GM10266 (cell line): Measurements from ENCODE around the gene LRRK1.
A peak's percentile ranks its signal among the peaks of the same experiment; 100 is the strongest.

Source experiments
- DNase-seq: peaks from one replicate; pipeline ENCODE4 v3.0.0; 2012; ENCODE audit errors: extremely low spot score
- TF ChIP-seq, protein P1 (sequence below): IDR thresholded peaks from 2 replicates; pipeline ENCODE4 v1.5.1; 2012; ENCODE audit warnings: mild to moderate bottlenecking, low read depth; ENCODE audit not compliant: control insufficient read depth, insufficient read depth; ENCODE audit errors: missing control alignments

LRRK1 gene

DNA sequence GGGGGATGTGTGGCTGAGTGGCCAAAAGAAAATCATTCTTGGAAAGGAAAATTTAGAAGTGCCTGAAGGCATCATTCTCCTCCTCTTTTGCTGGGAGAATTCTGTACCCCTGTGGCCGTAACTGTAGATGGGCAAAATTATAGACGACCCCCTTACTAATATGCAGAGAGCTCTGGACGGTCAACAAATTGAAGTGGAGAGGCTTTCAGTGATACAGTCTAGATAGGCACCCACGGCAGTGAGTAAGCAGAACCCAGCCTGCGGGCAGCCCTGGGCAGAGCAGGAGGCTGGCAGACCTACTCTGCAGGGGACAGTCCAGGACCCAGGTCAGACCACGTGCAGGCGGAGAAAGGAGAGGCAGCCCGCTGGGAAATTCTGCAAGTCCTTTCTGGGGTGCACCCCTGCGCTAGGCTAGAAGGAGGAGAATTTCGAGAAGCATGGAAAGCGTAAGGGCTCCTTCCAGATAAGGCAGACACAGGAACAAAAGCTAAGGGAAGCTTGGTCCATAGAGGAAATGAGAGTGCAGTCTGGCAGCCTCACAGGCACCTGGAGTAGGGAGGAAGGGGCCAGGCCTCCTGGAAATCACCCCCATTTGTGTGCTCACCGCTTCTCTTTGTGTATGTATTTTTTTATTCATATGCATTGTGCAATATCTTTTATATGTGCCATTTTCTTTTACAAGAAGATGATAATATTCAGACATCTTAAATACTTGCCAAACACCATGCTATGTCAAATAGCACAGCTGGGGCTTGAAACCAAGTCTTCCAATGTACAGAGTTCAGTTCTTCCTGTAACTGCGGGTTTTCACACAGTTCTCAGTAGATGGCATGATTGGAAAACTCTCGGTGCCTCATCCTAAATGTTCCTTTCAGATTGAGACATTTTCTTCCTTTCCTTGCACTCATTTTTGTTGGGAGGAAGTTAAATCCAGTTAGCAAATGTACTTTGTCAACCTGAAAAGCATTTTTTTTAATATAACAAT lies 40.2 kb downstream of the LRRK1 start:
- no peak for DNase-seq

DNA sequence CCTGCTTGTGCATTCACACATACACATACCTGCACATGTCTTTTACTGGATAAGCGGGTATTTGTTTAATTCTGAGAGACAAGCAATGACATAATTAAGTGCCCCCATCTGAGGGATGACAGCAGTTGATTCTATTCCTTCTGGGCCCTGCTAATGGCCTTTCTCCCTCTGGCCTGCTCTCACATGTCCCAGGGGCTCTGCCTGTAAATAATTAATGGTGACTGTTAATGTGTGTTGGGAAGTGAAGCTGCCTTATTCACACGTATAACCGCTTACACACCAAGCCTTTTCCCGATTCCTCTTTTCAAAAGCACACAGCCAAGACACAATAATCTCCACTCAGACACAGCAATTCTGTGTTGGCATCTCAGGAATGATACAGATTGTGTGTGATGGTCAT lies 47.8 kb downstream of the LRRK1 start:
- no peak for DNase-seq
- TF ChIP-seq, protein P1, sequence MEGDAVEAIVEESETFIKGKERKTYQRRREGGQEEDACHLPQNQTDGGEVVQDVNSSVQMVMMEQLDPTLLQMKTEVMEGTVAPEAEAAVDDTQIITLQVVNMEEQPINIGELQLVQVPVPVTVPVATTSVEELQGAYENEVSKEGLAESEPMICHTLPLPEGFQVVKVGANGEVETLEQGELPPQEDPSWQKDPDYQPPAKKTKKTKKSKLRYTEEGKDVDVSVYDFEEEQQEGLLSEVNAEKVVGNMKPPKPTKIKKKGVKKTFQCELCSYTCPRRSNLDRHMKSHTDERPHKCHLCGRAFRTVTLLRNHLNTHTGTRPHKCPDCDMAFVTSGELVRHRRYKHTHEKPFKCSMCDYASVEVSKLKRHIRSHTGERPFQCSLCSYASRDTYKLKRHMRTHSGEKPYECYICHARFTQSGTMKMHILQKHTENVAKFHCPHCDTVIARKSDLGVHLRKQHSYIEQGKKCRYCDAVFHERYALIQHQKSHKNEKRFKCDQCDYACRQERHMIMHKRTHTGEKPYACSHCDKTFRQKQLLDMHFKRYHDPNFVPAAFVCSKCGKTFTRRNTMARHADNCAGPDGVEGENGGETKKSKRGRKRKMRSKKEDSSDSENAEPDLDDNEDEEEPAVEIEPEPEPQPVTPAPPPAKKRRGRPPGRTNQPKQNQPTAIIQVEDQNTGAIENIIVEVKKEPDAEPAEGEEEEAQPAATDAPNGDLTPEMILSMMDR: no peak

More for the DNA sequence above, 40.2 kb downstream of the LRRK1 start:
- TF ChIP-seq, protein P1: no peak

DNA sequence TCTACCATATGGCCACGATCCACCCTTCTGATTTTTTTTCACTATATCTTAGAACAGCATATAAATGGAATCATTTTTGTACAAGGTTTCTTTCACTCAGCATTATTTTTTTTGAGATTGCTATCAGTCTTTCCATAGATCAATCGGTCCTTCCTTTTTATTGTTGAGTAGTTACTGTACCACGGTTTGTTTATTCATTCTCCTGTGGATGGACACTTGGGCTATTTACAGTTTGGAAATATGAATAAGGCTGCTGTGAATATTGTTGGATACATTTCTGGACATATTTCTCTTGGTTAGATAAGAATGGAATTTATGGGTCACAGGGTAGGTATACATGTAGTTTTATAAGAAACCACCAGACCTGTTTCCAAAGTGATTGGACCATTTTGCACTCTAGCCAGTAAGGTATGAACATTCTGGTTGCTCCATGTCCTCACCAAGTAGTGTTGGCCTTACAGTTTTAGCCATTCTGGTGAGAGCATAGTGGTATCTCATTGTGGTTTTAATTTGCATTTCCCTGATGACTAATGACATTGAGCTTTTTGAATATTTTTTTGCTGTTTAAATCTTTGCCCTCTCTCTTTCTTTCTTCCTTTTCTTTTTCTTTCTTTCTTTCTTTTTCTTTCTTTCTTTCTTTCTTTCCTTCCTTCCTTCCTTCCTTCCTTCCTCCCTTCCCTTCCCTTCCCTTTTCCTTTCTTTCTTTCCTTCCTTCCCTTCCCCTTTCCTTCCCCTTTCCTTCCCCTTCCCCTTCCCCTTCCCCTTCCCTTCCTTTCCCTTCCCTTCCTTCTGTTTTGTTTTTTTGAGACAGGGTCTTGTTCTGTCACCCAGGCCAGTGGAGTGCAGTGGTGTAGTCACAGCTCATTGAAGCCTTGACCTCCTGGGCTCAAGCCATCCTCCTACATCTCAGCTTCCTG lies 49.2 kb downstream of the LRRK1 start:
- TF ChIP-seq, protein P1: no peak
- no peak for DNase-seq

DNA sequence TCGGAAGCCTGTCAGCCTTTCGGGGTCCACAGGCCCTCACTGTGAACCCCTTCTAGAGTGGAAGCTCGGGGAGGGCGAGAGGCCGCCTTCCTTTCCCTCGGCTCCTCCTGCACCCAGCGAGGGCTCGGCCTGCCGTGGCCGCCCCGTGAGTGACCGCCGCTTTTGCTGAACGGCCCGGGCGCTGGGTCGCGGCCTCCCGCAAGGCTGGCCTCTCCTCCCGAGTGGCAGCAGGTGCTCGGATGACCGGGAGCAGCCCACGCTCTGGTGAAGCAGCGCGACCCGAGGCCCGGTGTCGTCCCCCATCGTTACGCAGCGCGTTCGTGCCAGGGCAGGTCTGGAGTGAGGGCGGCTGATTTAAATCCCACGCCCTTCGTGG lies 53.8 kb downstream of the LRRK1 start:
- TF ChIP-seq, protein P1: no peak
- DNase-seq: peak; percentile 30

DNA sequence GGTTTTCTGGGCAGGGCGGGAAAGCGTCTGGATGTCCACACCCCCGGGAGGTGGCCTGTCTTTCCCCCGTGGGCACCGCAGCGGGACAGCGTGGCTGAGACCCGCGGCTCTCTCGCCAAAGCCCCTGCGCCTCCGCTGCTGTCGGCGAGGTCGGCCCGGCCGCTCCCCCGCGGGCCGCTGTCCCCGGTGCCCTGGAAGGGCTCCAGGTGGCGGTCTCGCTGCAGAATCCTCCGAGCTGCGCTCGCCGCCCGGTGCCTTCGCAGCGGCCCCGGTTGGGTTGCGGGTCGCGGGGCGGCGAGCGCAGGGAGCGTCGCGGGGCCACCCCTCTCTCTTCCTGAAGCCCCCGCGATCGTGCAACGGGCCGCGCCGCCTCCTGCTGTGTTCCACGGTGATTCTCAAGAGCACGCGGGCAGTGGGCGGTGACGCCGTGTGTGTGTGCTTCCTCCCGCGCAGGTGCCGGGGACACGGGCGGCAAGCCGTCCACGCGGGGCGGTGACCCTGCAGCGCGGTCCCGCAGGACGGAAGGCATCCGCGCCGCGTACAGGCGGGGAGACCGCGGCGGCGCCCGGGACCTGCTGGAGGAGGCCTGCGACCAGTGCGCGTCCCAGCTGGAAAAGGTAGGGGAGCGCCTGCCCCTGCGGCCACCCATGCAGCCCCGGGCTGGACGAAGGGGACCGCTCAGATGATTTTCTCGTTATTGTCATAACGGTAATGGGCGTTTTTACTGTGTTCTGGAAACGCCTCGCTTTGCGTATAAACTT lies 54.4 kb downstream of the LRRK1 start:
- DNase-seq: peak; percentile 48
- TF ChIP-seq, protein P1: no peak

DNA sequence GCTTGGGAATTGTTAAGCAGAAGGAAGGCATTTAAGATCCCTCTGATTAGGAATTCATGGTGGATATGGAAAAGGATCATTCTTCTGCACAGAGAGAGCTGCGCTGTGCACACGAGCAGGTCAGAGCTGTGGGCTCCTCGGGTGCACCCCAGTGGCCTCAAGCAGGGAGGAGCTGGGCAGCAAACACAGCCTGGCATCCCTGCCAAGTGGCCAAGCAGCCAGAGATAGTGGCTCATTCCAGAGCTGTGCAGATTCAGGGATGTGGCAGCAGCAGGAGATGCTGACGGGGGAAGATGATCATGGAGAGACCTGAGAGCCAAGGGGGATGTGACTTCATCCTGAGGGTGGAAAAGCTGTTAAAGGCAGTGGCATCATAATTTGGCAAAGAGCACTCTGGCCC lies 55.9 kb downstream of the LRRK1 start:
- TF ChIP-seq, protein P1: no peak
- DNase-seq: no peak
